ENCODE results near the gene SPCS1.

DNA sequence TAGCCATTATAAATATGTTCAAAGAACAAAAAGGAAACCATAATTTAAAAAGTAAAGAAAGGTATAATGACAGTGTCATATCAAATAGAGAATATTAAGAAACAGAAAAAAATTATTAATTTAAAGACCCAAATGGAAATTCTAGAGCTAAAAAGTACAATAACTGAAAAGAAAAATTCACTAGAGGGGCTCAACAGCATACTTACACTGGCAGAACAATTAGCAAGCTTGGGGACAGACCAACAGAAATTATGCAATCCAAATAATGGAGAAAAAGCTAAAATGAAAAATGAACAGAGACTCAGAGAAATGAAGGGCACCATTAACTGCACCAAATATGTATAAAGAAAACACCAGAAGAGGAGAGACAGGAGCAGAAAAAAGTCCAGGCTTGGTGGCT lies 13.7 kb downstream of the SPCS1 start:
- no peak for TF ChIP-seq POLR2A (IDR thresholded peaks at IDR 0.05)
- TF ChIP-seq, protein P1, sequence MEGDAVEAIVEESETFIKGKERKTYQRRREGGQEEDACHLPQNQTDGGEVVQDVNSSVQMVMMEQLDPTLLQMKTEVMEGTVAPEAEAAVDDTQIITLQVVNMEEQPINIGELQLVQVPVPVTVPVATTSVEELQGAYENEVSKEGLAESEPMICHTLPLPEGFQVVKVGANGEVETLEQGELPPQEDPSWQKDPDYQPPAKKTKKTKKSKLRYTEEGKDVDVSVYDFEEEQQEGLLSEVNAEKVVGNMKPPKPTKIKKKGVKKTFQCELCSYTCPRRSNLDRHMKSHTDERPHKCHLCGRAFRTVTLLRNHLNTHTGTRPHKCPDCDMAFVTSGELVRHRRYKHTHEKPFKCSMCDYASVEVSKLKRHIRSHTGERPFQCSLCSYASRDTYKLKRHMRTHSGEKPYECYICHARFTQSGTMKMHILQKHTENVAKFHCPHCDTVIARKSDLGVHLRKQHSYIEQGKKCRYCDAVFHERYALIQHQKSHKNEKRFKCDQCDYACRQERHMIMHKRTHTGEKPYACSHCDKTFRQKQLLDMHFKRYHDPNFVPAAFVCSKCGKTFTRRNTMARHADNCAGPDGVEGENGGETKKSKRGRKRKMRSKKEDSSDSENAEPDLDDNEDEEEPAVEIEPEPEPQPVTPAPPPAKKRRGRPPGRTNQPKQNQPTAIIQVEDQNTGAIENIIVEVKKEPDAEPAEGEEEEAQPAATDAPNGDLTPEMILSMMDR (IDR thresholded peaks at IDR 0.05) = no peak
